ENCODE data around the gene CCN2. TPM values are rescaled to one million over a fixed set of nuclear protein-coding genes. Genes with fewer than 3 reads are reported as not detected.

CCN2 gene
- polyA plus RNA-seq, 2 of the 4 experiments (the other 2 are of a cell fraction), result 32.0 to 103 TPM

DNA sequence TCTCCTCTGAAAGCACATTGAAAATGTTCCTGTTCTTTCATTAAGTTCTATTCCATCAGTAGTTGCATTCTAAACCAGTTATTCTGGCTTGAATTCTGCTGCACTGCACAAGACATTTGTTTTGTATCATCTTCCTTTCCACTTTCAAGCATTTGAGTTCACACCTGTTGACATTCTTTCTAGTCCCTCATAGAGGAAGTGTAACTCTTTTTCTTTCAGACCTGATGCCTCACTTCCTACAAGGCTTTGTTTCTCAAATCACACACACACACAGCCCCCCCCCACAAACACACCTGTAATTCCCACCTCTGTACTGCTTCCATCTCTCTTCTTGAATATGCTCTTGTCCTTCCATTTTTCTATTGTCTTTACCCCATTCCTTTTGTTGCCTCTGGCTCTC, 50.9 kb downstream of the CCN2 start:
- FAIRE-seq, result no peak
- H3K4me1 ChIP-seq, result peaks cover 3% of the 10 kb centered on the region; the same call in 2 of the 3 replicates
- CTCF ChIA-PET, result interaction anchor here (2.0 kb wide), 2 partner anchors 10 to 205 kb away, joined by 5 to 6 read pairs; no protein-coding TSS in a partner anchor

DNA sequence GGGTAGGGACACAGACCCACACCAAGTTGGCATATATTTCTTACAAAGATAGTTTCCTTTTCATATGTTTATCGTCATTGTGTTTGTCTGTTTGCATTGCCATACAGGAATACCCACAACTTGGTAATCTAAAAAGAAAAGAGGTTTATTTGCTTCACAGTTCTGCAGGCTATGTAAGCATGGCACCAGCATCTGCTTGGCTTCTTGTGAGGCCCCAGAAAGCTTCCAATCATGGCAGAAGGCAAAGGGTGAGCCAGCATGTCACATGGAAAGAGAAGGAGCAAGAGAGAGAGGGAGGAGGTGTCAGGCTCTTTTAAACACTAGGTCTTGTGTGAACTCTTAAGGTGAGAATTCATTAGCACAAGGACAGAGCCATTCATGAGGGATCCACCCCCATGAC, 52.5 kb downstream of the CCN2 start:
- H3K4me2 ChIP-seq, result no peak overlapping the region
- peaks cover 8% of the 10 kb centered on the region; the same call in 2 of the 3 replicates for H3K4me1 ChIP-seq
- TF ChIP-seq CHD2 (IDR thresholded peaks at IDR 0.05; ENCODE audit: low read length, partially characterized antibody) (no peak), JUNB (IDR thresholded peaks at IDR 0.05) (no peak), MAFK (IDR thresholded peaks at IDR 0.05; ENCODE audit: partially characterized antibody) (no peak), MYC (IDR thresholded peaks at IDR 0.05; ENCODE audit: borderline replicate concordance, low read length) (no peak), POLR2AphosphoS2 (conservative IDR thresholded peaks at IDR 0.05; ENCODE audit: low read length) (no peak)
- WGBS (ENCODE audit: missing lambda C conversion rate), result 14% methylated on average over 1 of the region's 1 CpG
- ChIA-PET POLR2A (no interaction called here), CTCF (no interaction called here)
- no peak for FAIRE-seq
- H3K27ac ChIP-seq, result no peak overlapping the region
- peaks cover 11% of the 10 kb centered on the region; the same call in 1 of the 3 replicates for H3K9me3 ChIP-seq
- no peak for DNase-seq (ENCODE audit: low read depth in 1 of 2, low spot score in 1 of 2)
- ATAC-seq, result no peak
- no peak overlapping the region for H3K4me3 ChIP-seq

More for the DNA sequence above, 50.9 kb downstream of the CCN2 start:
- DNase-seq (ENCODE audit: low read depth in 1 of 2, low spot score in 1 of 2) (no peak), ATAC-seq (no peak)
- no peak overlapping the region for H3K4me2 ChIP-seq
- POLR2A ChIA-PET, result no interaction called here
- H3K27ac ChIP-seq, result no peak overlapping the region
- H3K9me3 ChIP-seq, result peaks cover 11% of the 10 kb centered on the region; the same call in 1 of the 3 replicates
- TF ChIP-seq ESRRA (IDR thresholded peaks at IDR 0.05; ENCODE audit: borderline replicate concordance, low read length), result no peak
- no peak for TF ChIP-seq SMC3 (IDR thresholded peaks at IDR 0.05)
- no peak for TF ChIP-seq CHD2 (IDR thresholded peaks at IDR 0.05; ENCODE audit: low read length, partially characterized antibody)
- no peak for TF ChIP-seq ZSCAN20 (CRISPR knock-in tag; IDR thresholded peaks at IDR 0.05)
- TF ChIP-seq, protein P1, sequence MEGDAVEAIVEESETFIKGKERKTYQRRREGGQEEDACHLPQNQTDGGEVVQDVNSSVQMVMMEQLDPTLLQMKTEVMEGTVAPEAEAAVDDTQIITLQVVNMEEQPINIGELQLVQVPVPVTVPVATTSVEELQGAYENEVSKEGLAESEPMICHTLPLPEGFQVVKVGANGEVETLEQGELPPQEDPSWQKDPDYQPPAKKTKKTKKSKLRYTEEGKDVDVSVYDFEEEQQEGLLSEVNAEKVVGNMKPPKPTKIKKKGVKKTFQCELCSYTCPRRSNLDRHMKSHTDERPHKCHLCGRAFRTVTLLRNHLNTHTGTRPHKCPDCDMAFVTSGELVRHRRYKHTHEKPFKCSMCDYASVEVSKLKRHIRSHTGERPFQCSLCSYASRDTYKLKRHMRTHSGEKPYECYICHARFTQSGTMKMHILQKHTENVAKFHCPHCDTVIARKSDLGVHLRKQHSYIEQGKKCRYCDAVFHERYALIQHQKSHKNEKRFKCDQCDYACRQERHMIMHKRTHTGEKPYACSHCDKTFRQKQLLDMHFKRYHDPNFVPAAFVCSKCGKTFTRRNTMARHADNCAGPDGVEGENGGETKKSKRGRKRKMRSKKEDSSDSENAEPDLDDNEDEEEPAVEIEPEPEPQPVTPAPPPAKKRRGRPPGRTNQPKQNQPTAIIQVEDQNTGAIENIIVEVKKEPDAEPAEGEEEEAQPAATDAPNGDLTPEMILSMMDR (IDR thresholded peaks at IDR 0.05), result no peak
- TF ChIP-seq EHF (CRISPR knock-in tag; IDR thresholded peaks at IDR 0.05), result no peak
- no peak for TF ChIP-seq POLR2AphosphoS2 (conservative IDR thresholded peaks at IDR 0.05; ENCODE audit: low read length)
- no peak for TF ChIP-seq RCOR1 (IDR thresholded peaks at IDR 0.05; ENCODE audit: low read depth, low read length)
- TF ChIP-seq, protein P2, sequence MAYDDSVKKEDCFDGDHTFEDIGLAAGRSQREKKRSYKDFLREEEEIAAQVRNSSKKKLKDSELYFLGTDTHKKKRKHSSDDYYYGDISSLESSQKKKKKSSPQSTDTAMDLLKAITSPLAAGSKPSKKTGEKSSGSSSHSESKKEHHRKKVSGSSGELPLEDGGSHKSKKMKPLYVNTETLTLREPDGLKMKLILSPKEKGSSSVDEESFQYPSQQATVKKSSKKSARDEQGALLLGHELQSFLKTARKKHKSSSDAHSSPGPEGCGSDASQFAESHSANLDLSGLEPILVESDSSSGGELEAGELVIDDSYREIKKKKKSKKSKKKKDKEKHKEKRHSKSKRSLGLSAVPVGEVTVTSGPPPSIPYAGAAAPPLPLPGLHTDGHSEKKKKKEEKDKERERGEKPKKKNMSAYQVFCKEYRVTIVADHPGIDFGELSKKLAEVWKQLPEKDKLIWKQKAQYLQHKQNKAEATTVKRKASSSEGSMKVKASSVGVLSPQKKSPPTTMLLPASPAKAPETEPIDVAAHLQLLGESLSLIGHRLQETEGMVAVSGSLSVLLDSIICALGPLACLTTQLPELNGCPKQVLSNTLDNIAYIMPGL (CRISPR knock-in tag; IDR thresholded peaks at IDR 0.05; ENCODE audit: borderline replicate concordance), result no peak
- no peak for TF ChIP-seq MYC (IDR thresholded peaks at IDR 0.05; ENCODE audit: borderline replicate concordance, low read length)
- H3K4me3 ChIP-seq, result no peak overlapping the region

Other genes starting within 250 kb of the CCN2 start
- not detected in 2 replicates for gene OR2A4, start 250.0 kb downstream of the CCN2 start, polyA plus RNA-seq (2011; rRNA removed)
- not detected in 3 replicates for gene OR2A4, start 250.0 kb downstream of the CCN2 start, polyA plus RNA-seq (2017; fragmentation: RNase III; extraction: RNeasy Plus Mini Kit Qiagen cat#74134 plus additional on column Dnase treatment)
- gene CTAGE9, start 240.4 kb downstream of the CCN2 start, polyA plus RNA-seq (2011; rRNA removed), result not detected in 2 replicates
- not detected in 3 replicates for gene CTAGE9, start 240.4 kb downstream of the CCN2 start, polyA plus RNA-seq (2017; fragmentation: RNase III; extraction: RNeasy Plus Mini Kit Qiagen cat#74134 plus additional on column Dnase treatment)
- gene ENPP1, start 143.4 kb downstream of the CCN2 start, polyA plus RNA-seq (2011; rRNA removed), result 5.3 and 5.6 TPM in 2 replicates
- 0.91 to 1.1 TPM (median 0.97 TPM) in 3 replicates for gene ENPP1, start 143.4 kb downstream of the CCN2 start, polyA plus RNA-seq (2017; fragmentation: RNase III; extraction: RNeasy Plus Mini Kit Qiagen cat#74134 plus additional on column Dnase treatment)

Data from A549 (cell line).